Mesenteric fat pad (tissue), 1 donor: ENCODE measurements around the gene HAPLN1. TPM values are rescaled to one million over a fixed set of nuclear protein-coding genes. Genes with fewer than 3 reads are reported as not detected.
"Not testable (repeated sequence)": the region's sequence is repeated elsewhere in the genome, so short reads cannot be mapped to it uniquely, and the experiment has no call there.

Source experiments
- DNase-seq: peaks from one replicate; pipeline ENCODE4 v3.0.0-alpha.2; 2020; ENCODE audit warnings: low spot score
- long read RNA-seq: library from polyadenylated mRNA; unstranded; transcript quantifications from one replicate; pipeline ENCODE4 v2.0.0, GENCODE V29; 2020
- total RNA-seq: library from RNA; stranded (reverse); fragmentation: NEBNext Ultra II Directional; extraction: Animal tissue kit (Norgen Biotek cat#: 25700); gene quantifications from one replicate; pipeline ENCODE4 v1.2.1, GENCODE V29; 2021
- donor health status: DM: yes; HTN: yes; CAD: no.

The HAPLN1 gene
- not detected for total RNA-seq
- long read RNA-seq = 0 reads

DNA sequence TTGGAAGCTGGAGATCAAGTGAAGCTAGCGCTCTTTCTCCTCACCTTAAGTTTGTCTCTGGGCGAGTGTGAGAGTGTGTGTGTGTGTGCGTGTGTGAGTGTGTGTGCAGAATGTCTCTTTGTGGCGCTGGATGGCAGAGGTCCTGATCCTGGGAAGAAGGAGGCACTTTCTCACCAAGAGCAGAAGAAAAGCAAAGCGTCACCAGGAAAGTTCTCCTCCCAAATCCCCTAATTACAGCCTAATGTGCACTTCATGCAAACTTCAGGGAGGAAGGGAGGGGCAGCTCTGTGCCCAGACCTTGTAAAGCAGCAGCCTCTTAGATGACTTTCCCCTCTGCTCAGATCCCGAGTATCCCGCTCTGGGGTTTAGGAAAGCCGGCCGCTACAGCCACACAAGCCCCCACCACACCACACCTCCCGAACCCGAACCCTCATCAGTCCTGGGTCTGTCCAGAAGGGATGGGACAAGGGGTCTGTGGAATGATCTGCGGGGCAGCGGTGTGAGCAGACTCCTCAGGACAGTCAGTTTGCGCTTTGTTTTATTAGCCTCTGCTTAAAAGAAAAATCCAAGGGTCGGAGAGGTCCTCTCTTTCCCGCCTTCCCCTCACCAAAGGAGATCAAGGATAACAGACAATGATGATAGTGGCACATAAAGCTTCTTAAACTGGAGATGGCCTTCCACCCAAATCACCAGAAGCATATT, at the start of gene HAPLN1:
HAPLN1 (minus strand) TSS at position 20 of the 702 bp plus-strand sequence. CDS start 47,332 bp downstream, outside the sequence.
- no peak for DNase-seq

DNA sequence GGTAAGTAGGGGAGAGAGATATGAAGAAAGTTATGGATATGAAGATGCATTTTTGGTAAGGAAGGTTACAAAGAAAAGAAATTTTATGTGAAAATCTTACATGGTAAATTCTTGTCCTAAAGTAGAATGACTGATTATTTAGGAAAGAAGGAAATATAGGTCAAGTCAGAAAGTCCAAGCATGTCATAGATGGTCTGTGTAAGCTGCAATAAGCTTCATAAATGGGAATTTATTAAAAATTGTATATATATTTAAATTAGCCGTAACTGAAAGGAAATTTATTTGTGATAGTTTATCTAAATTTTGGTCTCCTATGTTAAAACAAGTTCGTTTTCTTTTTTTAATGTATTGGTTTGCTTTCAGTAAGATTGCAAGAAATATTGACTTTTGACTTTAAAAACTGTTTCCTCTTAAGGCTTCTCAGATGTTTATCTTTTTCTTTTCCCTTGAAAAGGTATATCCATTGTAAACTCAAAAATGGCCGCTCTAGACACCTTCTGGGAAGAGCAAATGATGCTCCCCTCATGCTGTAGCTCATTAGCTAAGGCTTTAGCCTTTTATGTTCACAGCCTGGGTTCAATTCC, 46.8 kb upstream of the HAPLN1 start:
- no peak for DNase-seq

DNA sequence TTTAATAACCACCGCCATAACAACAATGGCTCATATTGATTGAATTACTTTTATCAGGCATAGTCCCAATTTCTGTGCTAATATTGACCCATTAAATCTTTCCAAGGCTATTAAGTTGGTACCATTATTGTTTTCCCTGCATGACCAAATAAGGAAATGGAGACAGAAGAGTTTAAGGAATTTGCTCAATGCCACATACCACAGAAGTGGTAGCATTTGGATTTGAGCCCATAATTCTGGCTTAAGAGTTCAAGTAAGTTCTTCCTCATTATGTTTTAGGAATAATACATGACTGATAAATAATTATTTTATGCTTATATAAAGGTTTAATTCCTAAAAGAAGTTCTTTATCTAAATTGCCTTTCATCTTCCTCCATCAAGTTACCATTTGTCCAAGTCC, 43.4 kb upstream of the HAPLN1 start:
- DNase-seq = no peak

DNA sequence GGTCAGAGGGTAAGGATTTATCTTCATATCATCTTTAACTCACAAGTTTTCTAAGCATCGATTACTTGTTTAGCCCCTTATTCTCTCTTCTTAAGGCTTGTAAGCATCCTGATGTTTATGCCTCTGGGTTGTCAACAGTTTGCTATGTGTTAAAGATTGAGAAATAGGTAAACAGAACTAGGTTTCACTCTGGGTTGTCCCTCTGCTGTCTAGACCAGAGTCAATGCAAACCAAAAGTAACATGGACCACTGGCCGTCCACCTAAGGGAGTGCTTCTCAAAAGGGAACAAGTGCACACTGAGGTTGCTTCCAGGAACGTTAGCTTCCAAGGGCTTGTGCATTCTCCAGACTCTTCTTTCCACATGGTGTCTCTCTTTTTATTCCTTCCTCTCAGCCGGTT, 39.9 kb upstream of the HAPLN1 start:
- no peak for DNase-seq

DNA sequence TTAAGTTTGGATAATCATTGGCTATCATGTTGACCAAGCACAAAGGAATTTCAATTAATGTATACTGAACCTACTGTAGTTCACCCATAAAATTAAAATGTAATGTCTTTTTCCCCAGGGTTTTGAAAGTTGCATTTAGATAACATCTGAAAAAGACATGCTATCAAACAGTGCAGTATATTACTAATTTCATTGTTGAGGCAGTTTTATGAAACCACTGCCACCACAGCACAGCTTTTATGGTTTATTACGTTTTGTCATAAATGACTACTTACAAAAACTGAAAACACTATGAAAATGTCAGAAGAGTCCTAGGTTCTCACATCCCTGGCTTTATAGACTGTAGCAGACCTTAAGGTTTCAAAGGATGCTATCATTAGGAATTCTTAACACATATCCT, 32.0 kb upstream of the HAPLN1 start:
- DNase-seq = no peak

DNA sequence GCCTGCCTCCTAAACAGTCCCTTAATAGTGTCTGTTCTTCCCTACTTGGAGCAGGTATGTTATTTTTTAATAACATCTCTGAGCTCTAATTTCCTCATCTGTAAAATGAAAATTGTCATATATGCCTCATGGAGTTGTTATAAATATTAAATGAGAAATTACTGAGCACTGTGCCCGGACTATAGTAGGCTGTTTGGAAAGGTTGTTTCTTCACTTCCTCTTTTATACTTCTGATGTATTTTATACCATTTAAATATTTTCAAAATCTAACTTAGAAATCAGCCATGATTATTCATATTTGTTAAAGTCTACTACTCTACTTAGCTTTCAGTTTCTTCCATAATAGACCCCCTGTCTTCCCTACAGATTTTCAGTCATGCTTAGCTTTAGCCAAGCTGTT, 30.5 kb upstream of the HAPLN1 start:
- DNase-seq = no peak

DNA sequence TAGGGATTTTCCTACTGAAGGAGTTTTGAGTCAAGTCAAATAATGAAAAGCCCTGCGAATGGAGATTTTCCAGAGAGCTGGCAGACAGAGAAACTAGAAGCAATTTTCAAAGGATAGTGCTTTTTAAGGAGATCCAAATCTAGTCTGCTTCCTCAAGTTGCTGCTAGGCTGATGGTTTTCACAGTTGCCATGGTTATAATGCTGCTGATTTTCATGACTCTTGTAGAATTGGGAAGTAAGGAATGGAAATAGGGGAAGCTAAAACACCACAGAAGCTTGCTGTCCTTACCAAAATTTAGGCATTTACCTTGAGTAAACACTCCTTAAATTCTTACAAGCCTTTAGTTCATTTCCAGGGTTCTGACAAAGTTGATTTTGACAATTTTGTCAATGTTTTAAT, 30.1 kb upstream of the HAPLN1 start:
- no peak for DNase-seq

DNA sequence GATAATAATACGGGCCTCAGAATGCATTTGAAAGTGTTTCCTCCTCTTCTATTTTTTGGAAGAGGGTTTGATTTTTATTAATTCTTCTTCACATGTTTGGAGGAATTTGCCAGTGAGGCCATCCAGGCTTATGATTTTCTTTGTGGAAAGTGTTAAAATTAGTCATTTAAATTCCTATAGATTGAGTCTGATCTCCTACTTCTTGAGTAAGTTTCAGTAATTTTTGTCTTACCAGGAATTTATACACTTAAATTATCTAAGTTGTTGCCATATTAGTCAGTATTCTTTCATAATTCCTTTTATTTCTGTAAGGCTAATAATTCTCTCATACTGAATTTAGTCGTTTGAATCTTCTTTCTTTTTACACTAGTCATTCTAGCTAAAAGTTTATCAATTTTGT, 25.2 kb upstream of the HAPLN1 start:
- no peak for DNase-seq

DNA sequence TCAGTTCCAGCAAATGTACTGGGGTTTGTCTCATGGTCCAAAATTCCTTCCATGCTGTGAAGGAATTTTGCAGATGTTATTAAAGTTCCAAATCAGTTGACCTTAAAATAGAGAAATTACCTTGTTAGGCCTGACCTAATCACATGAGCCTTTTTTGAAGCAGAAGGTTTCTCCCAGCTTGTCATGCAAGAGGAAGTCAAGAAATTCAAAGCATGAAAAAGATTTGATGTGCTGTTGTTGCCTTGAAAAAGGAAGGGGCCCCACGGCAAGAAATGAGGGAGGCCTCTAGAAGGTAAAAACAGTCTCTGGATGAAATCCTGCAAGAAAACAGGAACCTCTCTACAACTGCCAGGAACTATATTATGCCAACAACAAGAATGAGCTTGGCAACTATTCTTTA, 24.2 kb upstream of the HAPLN1 start:
- no peak for DNase-seq

DNA sequence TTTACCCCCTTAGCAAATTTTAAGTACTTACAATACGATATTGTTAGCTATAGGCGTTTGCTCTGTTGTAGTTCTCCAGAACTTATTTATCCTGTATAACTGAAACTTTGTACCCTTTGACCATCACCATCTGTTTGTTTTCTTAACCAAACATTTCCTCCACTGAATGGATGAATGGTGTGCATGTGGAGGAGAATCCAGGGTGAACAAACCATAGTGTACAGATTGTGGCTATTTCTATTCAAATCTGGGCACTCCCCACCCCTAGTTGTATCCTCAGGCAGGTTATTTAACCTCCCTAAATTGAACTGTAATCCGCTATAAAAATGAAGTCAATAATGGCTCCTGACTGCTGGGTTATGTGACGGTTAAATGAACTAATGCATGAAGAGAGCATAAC, 21.4 kb upstream of the HAPLN1 start:
- DNase-seq = no peak

DNA sequence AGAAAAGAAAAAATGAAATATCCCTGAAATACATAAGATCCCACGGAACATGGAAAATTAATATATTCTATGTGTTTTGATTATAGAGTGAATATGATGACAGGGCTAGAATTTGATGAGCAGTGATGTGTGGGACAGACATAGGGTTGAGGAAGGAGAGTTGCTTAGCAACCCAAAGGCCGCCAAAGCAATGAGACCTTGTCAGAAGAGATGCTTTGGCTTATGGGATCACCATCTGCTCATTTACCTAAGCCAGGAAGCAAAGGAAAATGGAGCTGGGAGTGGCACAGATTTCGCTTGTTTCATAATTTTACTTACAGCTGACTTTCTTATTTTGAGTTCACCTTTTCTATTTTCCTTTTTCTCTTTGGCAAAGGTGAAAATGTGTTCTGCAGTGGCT, 20.9 kb upstream of the HAPLN1 start:
- no peak for DNase-seq

DNA sequence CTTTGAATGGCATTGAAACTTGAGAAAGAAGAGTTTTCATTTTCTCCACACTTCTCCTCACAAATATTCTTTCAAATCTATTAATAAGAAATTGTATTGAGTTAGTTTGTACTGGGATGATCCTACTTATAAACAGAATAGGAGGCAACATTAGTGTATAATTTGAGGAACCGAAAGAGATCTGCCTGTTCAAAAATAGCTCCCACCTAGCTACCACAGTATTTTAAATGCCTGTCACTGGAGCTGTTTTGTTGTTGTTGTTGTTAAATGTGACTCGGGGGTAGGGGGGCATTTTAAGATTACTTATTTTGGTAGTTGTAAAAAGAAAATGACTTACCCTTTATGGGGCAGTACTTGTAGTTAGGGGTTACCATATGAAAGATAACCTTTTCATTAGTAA, 20.1 kb upstream of the HAPLN1 start:
- no peak for DNase-seq

DNA sequence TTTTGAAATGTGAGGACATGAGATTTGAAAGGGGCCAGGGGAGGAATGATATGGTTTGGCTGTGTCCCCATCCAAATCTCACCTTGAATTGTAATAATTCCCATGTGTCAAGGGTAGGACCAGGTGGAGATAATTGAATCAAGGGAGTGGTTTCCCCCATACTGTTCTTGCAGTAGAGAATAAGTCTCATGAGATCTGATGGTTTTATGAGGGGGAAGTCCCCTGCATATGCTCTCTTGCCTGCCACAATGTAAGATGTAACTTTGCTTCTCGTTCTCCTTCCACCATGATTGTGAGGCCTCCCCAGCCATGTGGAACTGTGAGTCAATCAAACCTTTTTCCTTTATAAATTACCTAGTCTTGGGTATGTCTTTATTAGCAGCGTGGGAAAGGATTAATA, 15.5 kb upstream of the HAPLN1 start:
- not testable (repeated sequence) for DNase-seq

DNA sequence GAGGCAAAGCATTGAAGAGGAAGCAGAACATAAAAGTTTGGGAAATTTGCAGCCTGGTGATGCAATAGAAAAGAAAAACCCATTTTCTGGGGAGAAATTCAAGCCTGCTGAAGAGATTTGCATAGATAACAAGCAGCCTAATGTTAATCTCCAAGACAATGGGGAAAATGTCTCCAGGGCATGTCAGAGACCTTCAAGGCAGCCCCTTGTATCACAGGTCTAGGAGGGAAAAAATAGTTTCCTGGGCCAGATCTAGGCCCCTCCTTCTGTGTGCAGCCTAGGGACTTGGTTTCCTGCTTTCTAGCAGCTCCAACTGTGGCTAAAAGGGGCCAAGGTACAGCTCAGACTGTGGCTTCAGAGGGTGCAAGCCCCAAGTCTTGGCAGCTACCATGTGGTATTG, 14.4 kb upstream of the HAPLN1 start:
- not testable (repeated sequence) for DNase-seq

DNA sequence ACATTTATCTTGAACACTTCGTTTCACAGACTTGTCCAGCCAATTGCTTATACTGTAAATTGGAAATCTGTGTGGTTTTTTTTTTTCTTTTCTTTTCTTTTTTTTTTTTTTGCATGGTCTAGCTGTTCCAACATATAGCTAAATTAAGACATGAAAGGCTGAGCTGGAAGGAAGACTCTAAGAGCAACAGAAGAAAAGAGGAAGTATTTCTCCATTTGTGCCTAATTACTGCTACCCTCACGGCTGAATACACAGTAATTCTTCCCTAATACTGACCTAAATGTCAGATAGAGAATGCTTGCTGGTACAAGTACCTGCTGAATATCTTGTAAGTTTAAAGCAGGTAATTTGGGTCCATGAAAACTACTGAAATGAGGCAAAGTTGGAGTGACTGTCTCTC, 11.0 kb upstream of the HAPLN1 start:
- no peak for DNase-seq

DNA sequence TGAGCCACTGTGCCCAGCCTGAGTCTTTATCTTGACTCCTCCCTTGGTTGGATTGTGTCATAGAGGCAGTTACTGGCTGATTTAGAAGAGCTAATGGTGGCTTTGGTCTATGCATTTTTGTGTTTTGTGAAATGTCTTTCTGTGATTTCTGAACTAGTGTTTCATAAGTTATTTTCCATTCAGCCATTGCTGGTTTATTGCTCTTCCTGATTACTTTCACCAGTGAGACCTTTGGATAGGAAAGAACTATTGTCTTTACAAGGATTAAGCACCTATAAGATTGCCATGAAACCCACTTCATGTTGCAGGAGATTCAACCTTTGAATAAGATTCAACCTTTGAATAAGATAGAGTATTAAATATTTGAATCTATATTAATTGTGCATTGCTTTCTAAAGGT, 8.7 kb upstream of the HAPLN1 start:
- DNase-seq = no peak

DNA sequence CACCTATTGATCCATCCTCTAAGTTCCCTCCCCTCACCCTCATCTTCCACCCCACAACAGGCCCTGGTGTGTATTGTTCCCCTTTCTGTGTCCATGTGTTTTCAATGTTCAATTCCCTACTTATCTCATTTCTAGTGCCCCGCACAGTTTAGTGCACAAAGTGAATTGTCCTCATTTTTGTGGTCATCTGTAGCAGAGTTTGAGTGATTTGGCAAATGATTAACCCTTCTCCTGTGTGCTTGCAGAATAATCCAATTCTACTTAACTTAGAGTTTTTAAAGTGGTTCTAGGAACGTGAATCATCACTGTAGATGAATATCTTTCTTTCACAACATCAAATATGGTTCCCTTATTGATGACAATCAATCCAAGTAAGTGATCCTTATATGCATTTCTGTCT, 6.3 kb upstream of the HAPLN1 start:
- DNase-seq = no peak

DNA sequence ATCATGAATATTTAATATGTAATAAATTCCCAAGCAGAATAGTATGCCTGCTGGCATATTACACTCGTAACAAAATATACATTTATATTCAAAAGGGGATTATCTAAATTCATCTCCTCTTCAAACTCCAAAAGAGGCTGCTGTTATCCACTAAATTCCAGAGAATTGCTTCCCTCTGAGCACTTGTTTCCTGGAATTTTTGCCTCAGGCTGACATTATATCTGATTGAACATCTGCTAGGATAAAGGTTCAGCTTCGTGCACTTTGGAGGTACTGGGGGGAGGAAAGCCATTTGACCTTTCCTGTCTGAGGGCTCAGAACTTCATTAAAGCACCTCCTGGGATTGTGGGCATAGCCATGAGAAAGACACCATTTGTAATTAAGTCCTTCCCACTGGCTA, 4.3 kb upstream of the HAPLN1 start:
- DNase-seq = no peak

DNA sequence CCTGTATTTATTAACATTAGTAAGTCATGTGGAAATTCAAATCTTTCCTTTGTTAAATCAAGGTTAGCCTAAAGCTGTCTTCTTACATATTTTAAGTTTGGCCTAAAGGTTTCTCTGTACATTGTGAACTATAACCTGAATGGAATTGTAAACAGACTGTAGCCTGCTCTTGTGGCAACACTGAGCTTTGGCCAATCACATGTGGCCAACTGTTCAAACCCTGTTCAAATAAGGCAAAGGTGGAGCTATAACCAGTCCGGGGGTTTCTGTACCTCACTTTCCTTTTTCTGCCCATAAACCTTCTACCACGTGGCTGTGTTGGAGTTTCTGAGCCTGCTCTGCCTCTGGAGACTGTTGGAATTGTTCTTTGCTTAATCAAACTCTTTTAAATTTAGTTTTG, 3.3 kb upstream of the HAPLN1 start:
- DNase-seq = no peak

DNA sequence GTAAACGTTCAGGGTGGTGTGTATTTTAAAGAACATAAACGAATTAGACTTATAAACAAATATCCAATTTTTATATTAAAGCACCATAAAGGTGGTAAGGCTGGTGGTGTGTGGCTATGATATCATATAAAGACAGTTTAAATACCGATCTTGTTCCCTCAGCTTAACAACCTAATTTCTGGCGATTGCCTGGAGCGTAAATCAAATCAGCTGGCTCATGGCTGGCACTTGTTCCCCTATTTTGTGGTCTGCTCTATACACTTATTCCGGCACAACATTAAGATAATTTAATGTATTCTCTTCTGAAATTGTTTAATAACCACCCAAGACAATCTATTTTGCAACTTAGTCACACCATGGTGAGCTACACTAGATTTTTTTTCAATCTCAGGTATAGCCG, 2.4 kb upstream of the HAPLN1 start:
- DNase-seq = no peak

DNA sequence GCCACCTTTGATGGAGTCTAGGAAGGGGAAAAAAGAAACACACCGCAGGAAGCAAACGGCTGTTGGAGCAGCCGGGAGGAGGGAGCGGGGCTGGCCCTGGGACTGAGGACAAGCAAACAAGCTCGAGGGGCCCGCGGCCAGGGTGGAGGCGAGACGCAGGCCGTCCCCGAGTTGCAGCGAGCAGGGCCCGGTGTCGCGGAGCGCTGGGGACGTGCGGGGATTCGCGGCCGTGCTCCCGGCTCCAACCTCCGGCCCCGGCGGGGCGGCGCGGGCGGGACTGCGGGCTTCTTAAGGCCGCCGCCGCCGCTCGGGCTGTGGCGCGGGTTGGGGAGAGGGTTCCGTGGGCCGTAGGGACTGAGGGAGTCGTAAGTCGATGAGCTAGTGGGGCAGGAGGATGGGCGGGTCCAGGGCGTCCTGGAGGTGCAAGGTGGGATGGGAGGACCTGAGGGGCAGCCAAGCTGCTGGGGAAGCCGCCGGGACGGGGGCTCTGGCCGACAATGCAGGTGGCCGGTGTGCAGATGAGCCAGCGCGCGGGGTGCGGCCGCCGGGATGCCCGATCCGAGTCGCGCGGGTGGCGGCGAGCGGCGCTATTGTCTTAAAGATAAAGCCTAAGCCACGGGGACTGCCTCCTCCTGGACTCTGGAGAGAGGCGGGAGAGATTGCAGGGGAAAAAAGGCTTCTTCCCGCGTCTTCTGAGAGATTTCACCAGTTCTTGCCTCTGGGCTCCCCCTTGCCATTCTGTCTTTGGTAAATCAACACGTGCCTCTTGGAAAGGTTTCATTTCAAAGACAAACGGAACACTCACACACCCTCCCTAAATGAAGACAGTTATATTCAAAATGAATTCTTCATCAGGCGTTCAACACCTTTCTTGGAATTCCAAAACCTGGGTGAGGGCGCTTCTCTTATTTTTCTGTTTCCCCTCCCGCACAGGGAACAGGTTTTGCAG, 1.6 kb upstream of the HAPLN1 start:
- DNase-seq = no peak

DNA sequence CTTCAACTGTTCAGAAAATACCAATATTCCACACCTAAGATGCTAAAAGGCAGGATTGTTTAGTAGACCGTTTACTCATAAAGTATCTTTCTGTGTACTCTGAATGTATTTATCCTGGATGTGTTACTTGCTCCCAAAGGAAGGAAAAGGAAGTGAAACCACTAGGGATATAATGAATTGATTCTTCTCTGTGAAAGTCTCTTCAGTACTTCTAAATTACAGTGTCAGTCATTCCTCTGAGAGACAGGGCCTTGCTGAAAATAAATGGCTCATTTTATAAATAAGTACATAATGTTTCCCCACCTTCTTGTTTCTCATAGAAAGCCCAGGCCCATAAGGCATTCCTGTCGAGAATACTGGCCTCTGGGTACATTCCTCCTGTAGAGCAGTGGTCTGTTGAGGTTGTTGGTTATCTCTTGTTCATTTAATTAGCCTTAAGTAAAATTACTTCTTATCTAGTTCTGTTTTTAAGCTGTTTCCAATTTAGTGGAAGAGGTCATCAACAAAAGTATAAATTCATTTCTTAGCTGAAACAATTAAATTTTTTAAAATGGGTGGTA, 1.6 kb downstream of the HAPLN1 start:
- DNase-seq = no peak
